IMR-90 (cell line): ENCODE results near the gene IL23R. TPM values are rescaled to one million over a fixed set of nuclear protein-coding genes. Genes with fewer than 3 reads are reported as not detected.

Experiments
- ATAC-seq: fragments of 200-7000 bp; cut with Tn5 transposase; 2 replicates; pipeline ENCODE4 v1.9.1; 2020; ENCODE audit warnings: low read depth, mild to moderate bottlenecking, moderate library complexity
- BruUV-seq: library from RNA; stranded (reverse); fragments of 400-500 nt; replicated peaks from 2 replicates; lab custom pipeline; 2021; lab: Mats Ljungman, UMichigan
- CTCF ChIA-PET: fragments of 300-600 bp; formaldehyde crosslinking; extraction: SDS; loops from one replicate; lab custom pipeline; 2021; ENCODE audit warnings: antibody characterized with exemption; lab: Yijun Ruan, JAX
- POLR2A ChIA-PET: fragments of 300-600 bp; sonication (Branson Sonifier 250); formaldehyde crosslinking; loops from one replicate; lab custom pipeline; 2022; ENCODE audit warnings: antibody characterized with exemption; ENCODE audit not compliant: unreplicated experiment; lab: Charles Lee
- DNase-seq: peaks from one replicate; pipeline ENCODE4 v3.0.0; 2013
- H2AFZ ChIP-seq: replicated peaks from 2 replicates; pipeline ENCODE3; 2013; ENCODE audit warnings: low read length, mild to moderate bottlenecking; ENCODE audit not compliant: poor library complexity
- H2AK5ac ChIP-seq: 2 replicates; pipeline ENCODE4 v1.6.1; 2013; ENCODE audit warnings: low read depth, low read length, inconsistent platforms
- H2AK9ac ChIP-seq: replicated peaks from 2 replicates; pipeline ENCODE3; 2013; ENCODE audit warnings: mild to moderate bottlenecking, low read depth, low read length, moderate library complexity; ENCODE audit not compliant: poor library complexity
- H2BK120ac ChIP-seq: 2 replicates; pipeline ENCODE4 v1.6.1; 2013; ENCODE audit warnings: low read depth, low read length, inconsistent platforms
- H2BK15ac ChIP-seq: 3 replicates; pipeline ENCODE4 v1.6.1; 2013; ENCODE audit warnings: low read depth, low read length, inconsistent platforms
- H2BK20ac ChIP-seq: 2 replicates; pipeline ENCODE4 v1.6.1; 2013; ENCODE audit warnings: low read depth, mild to moderate bottlenecking, inconsistent platforms, low read length, moderate library complexity
- H2BK5ac ChIP-seq: 2 replicates; pipeline ENCODE4 v1.6.1; 2013; ENCODE audit warnings: mild to moderate bottlenecking, low read depth, low read length, inconsistent platforms; ENCODE audit not compliant: poor library complexity, severe bottlenecking
- H3K14ac ChIP-seq: replicated peaks from 2 replicates; pipeline ENCODE4 v1.6.1; 2013; ENCODE audit warnings: low read depth, low read length, inconsistent platforms
- H3K18ac ChIP-seq: 2 replicates; pipeline ENCODE4 v1.6.1; 2013; ENCODE audit warnings: low read depth, low read length, control low read depth
- H3K23ac ChIP-seq: 2 replicates; pipeline ENCODE4 v1.6.1; 2013; ENCODE audit warnings: low read depth, low read length, inconsistent platforms
- H3K27ac ChIP-seq: 2 replicates; pipeline ENCODE4 v1.5.1; 2013; ENCODE audit warnings: mild to moderate bottlenecking, control low read depth, low read length; ENCODE audit not compliant: insufficient read depth
- H3K27me3 ChIP-seq: 2 replicates; pipeline ENCODE4 v1.6.1; 2013; ENCODE audit warnings: low read length; ENCODE audit not compliant: control insufficient read depth, insufficient read depth
- H3K36me3 ChIP-seq: 2 replicates; pipeline ENCODE4 v1.6.1; 2013; ENCODE audit warnings: low read length, mixed read lengths; ENCODE audit not compliant: control insufficient read depth, insufficient read depth
- H3K4ac ChIP-seq: 2 replicates; pipeline ENCODE4 v1.6.1; 2013; ENCODE audit warnings: low read depth, low read length, inconsistent platforms
- H3K4me1 ChIP-seq: 2 replicates; pipeline ENCODE4 v1.6.1; 2013; ENCODE audit warnings: low read length, mixed read lengths; ENCODE audit not compliant: control insufficient read depth, insufficient read depth
- H3K4me2 ChIP-seq: 2 replicates; pipeline ENCODE4 v1.6.1; 2013; ENCODE audit warnings: low read depth, mild to moderate bottlenecking, control low read depth, low read length, moderate library complexity
- H3K4me3 ChIP-seq: 2 replicates; pipeline ENCODE4 v1.5.1; 2013; ENCODE audit warnings: low read depth, mild to moderate bottlenecking, control low read depth, low read length, moderate library complexity; ENCODE audit not compliant: insufficient read depth
- H3K56ac ChIP-seq: 2 replicates; pipeline ENCODE4 v1.6.1; 2013; ENCODE audit warnings: low read length, inconsistent platforms; ENCODE audit not compliant: insufficient read depth; ENCODE audit errors: extremely low read depth
- H3K79me1 ChIP-seq, 2 experiments: 2 replicates each; pipeline ENCODE4 v1.6.1; 2013; ENCODE audit warnings: low read length in 2 of 2, inconsistent platforms in 1 of 2, low read depth in 1 of 2
- H3K9ac ChIP-seq: 2 replicates; pipeline ENCODE4 v1.6.1; 2013; ENCODE audit warnings: low read depth, low read length, control low read depth
- H3K9me1 ChIP-seq: 2 replicates; pipeline ENCODE4 v1.6.1; 2013; ENCODE audit warnings: low read length, inconsistent platforms; ENCODE audit not compliant: insufficient read depth
- H3K9me3 ChIP-seq: 2 replicates; pipeline ENCODE4 v1.6.1; 2013; ENCODE audit warnings: low read length; ENCODE audit not compliant: control insufficient read depth, insufficient read depth
- H4K20me1 ChIP-seq: 2 replicates; pipeline ENCODE4 v1.6.1; 2013; ENCODE audit warnings: low read length, inconsistent platforms; ENCODE audit not compliant: insufficient read depth
- H4K5ac ChIP-seq: 2 replicates; pipeline ENCODE4 v1.6.1; 2013; ENCODE audit warnings: mild to moderate bottlenecking, low read depth, low read length, control low read depth
- H4K8ac ChIP-seq, 2 experiments: 2 replicates each; pipeline ENCODE4 v1.6.1; 2013; ENCODE audit warnings: low read depth in 2 of 2, low read length in 2 of 2, control low read depth in 1 of 2, inconsistent platforms in 1 of 2
- H4K91ac ChIP-seq: 2 replicates; pipeline ENCODE4 v1.6.1; 2013; ENCODE audit warnings: low read depth, low read length, inconsistent platforms; ENCODE audit not compliant: insufficient read depth
- RCOR1 ChIP-seq: IDR thresholded peaks from 2 replicates; pipeline ENCODE4 v1.6.1; 2012; ENCODE audit warnings: mild to moderate bottlenecking, low read length, improper control_type of control experiment; ENCODE audit not compliant: insufficient replicate concordance
- USF2 ChIP-seq: fragments of 150-350 bp; IDR thresholded peaks from 2 replicates; pipeline ENCODE4 v1.6.1; 2017; ENCODE audit warnings: mild to moderate bottlenecking, antibody characterized with exemption, low read length, low read depth
- WGBS, 2 experiments: methylation state at CpG; one replicate each; pipeline versions ENCODE4 v1.1.5 to v1.1.7; 2013; ENCODE audit warnings: missing lambda C conversion rate in 2 of 2; ENCODE audit not compliant: insufficient read length in 1 of 2; ENCODE audit errors: extremely low coverage in 2 of 2; 5-methylcytosine and 5-hydroxymethylcytosine counted together
- dilution Hi-C: fragments of 300-500 bp; cut with HindIII; formaldehyde crosslinking; loops from one replicate; pipeline ENCODE4 v1.14.3; 2018; ENCODE audit warnings: low sequenced_read_pairs; ENCODE audit not compliant: unreplicated experiment
- in situ Hi-C: fragments of 300-500 bp; cut with MboI; formaldehyde crosslinking; loops from 3 replicates; pipeline ENCODE4 v1.14.3; 2019; ENCODE audit warnings: low sequenced_read_pairs, inconsistent platforms, mixed read lengths
- intact Hi-C: fragments of 100-400 bp; cut with micrococcal nuclease; formaldehyde crosslinking; loops from 2 replicates; pipeline ENCODE4 v1.10.0; 2022
- polyA plus RNA-seq, 3 experiments: library from polyadenylated mRNA; depleted of rRNA; stranded (reverse); fragments of >200 nt; gene quantifications; 2 replicates each; pipeline ENCODE4 v1.2.3, GENCODE V29; 2012; ENCODE audit warnings: low replicate concordance in 1 of 3
- total RNA-seq: library from RNA; depleted of rRNA; stranded (reverse); fragments of >200 nt; gene quantifications from 2 replicates; pipeline ENCODE4 v1.2.3, GENCODE V29; 2012

The IL23R gene
- total and polyA plus RNA-seq, 2 of the 4 experiments (the other 2 are of a cell fraction) = not detected

GRCh38 chr1:67148516-67149178 is 17.6 kb upstream of the IL23R start:
- H2AFZ ChIP-seq = peak overlapping the region; percentile 86
- no peak overlapping the region for H3K9ac ChIP-seq

More at GRCh38 chr1:67148516-67149178, 17.6 kb upstream of the IL23R start:
- H3K4ac ChIP-seq = peak overlapping the region; percentile 76
- WGBS, 2 experiments = 20% methylated on average over 1 of the region's 6 CpGs; no CpG with 5 or more reads in 1 of the 2 experiments
- TF ChIP-seq USF2 (peak; percentile 75), RCOR1 (no peak)
- dilution Hi-C loops (no loop called here), intact Hi-C loops (loop anchor here (1.0 to 5.0 kb wide), 5 partner anchors 64 to 383 kb away; no protein-coding TSS in a partner anchor), in situ Hi-C loops (loop anchor here (5.0 kb wide), 2 partner anchors 151 to 386 kb away; no protein-coding TSS in a partner anchor)
- ATAC-seq = peak; percentile 48
- no peak overlapping the region for H3K4me2 ChIP-seq
- H3K23ac ChIP-seq = no peak overlapping the region
- no peak overlapping the region for H3K18ac ChIP-seq
- BruUV-seq = no TSS peak
- H2BK20ac ChIP-seq = 0 out of 2 replicates have a peak overlapping the region, but pooled peaks have one; percentile 33
- H3K9me3 ChIP-seq = no peaks in the 10 kb centered on the region
- H2BK15ac ChIP-seq = peak overlapping the region; percentile 12; the same call in 1 of the 3 replicates
- peak overlapping the region; percentile 62 for H3K14ac ChIP-seq
- DNase-seq = no peak
- no peak overlapping the region for H2BK5ac ChIP-seq
- peak overlapping the region; percentile 10 to 44; a peak in 2 of 4 replicates for H4K8ac ChIP-seq
- no peaks in the 10 kb centered on the region for H3K36me3 ChIP-seq
- H4K5ac ChIP-seq = no peak overlapping the region
- H2BK120ac ChIP-seq = no peak overlapping the region; the same call in 1 of the 2 replicates
- H3K56ac ChIP-seq = no peak overlapping the region
- H3K4me1 ChIP-seq = no peaks in the 10 kb centered on the region
- H3K4me3 ChIP-seq = no peak overlapping the region
- H3K9me1 ChIP-seq = no peaks in the 10 kb centered on the region
- H2AK9ac ChIP-seq = peak overlapping the region; percentile 48
- no peaks in the 10 kb centered on the region; the same call in 1 of the 2 replicates for H3K27me3 ChIP-seq
- POLR2A ChIA-PET = no interaction called here
- no peak overlapping the region for H3K27ac ChIP-seq
- H3K79me1 ChIP-seq = no peaks in the 10 kb centered on the region
- peak overlapping the region; percentile 33; the same call in 1 of the 2 replicates for H4K91ac ChIP-seq
- CTCF ChIA-PET = interaction anchor here (0.6 to 3.5 kb wide), 28 partner anchors 9 to 386 kb away, joined by 3 to 62 read pairs (median 4); partner anchors contain the start of genes DNAI4, MIER1 and SLC35D1
- 0 out of 2 replicates have a peak overlapping the region, but pooled peaks have one; percentile 30 for H2AK5ac ChIP-seq
- H4K20me1 ChIP-seq = no peaks in the 10 kb centered on the region
